ENCODE results near the gene PREX1. TPM values are rescaled to one million over a fixed set of nuclear protein-coding genes. Genes with fewer than 3 reads are reported as not detected.

The PREX1 gene
- total RNA-seq, 1 experiment from 2014 or later: 9.5 TPM

- Histone ChIP-seq H3K4me1 (no peaks in the 10 kb centered on the region), H3K36me3 (ENCODE audit: control insufficient read depth, insufficient read depth, low read length) (no peaks in the 10 kb centered on the region), H3K4me3 (ENCODE audit: low read depth, low read length) (no peak overlapping the region), H3K27me3 (replicated peaks; ENCODE audit: control insufficient read depth, insufficient read depth, low read length) (no peaks in the 10 kb centered on the region), H3K9me3 (no peaks in the 10 kb centered on the region)
- ChIA-PET CTCF (no interaction called here), POLR2A (no interaction called here)
- Mint-ChIP-seq H3K27ac (ENCODE audit: unreplicated experiment) (no peak overlapping the region), H3K36me3 (ENCODE audit: insufficient read depth, unreplicated experiment) (no peaks in the 10 kb centered on the region), H3K4me1 (ENCODE audit: low read depth, unreplicated experiment) (no peaks in the 10 kb centered on the region), H3K27me3 (ENCODE audit: insufficient read depth, unreplicated experiment) (no peaks in the 10 kb centered on the region), H3K4me3 (ENCODE audit: unreplicated experiment) (no peak overlapping the region), H3K9me3 (ENCODE audit: unreplicated experiment) (no peaks in the 10 kb centered on the region)
- BruUV-seq (replicated peaks): no TSS peak
- no peak for DNase-seq
- TF ChIP-seq CTCF (IDR thresholded peaks at IDR 0.05; ENCODE audit: insufficient read depth in 1 of 2, low read depth in 1 of 2, low read length in 1 of 2, severe bottlenecking in 1 of 2, unreplicated experiment in 1 of 2): no peak
- intact Hi-C loops (cut with micrococcal nuclease; ENCODE audit: unreplicated experiment): no loop called here
Measured at GRCh38 chr20:48740292-48740649, 87.5 kb downstream of the PREX1 start.

- Histone ChIP-seq H3K4me1 (no peaks in the 10 kb centered on the region), H3K4me3 (ENCODE audit: low read depth, low read length) (no peak overlapping the region), H3K9me3 (no peaks in the 10 kb centered on the region), H3K27me3 (replicated peaks; ENCODE audit: control insufficient read depth, insufficient read depth, low read length) (no peaks in the 10 kb centered on the region), H3K36me3 (ENCODE audit: control insufficient read depth, insufficient read depth, low read length) (no peaks in the 10 kb centered on the region)
- intact Hi-C loops (cut with micrococcal nuclease; ENCODE audit: unreplicated experiment): no loop called here
- Mint-ChIP-seq H3K9me3 (ENCODE audit: unreplicated experiment) (no peaks in the 10 kb centered on the region), H3K4me1 (ENCODE audit: low read depth, unreplicated experiment) (no peaks in the 10 kb centered on the region), H3K4me3 (ENCODE audit: unreplicated experiment) (no peak overlapping the region), H3K27ac (ENCODE audit: unreplicated experiment) (no peak overlapping the region), H3K27me3 (ENCODE audit: insufficient read depth, unreplicated experiment) (no peaks in the 10 kb centered on the region), H3K36me3 (ENCODE audit: insufficient read depth, unreplicated experiment) (no peaks in the 10 kb centered on the region)
- BruUV-seq (replicated peaks): no TSS peak
- DNase-seq: no peak
- TF ChIP-seq CTCF (IDR thresholded peaks at IDR 0.05; ENCODE audit: insufficient read depth in 1 of 2, low read depth in 1 of 2, low read length in 1 of 2, severe bottlenecking in 1 of 2, unreplicated experiment in 1 of 2): no peak
- CTCF ChIA-PET: interaction anchor here (1.3 kb wide), 1 partner anchor 82 kb away, joined by 3 read pairs; no protein-coding TSS in a partner anchor
- POLR2A ChIA-PET: interaction anchor here (0.5 kb wide), 1 partner anchor 34 kb away, joined by 7 read pairs; no protein-coding TSS in a partner anchor
Measured at GRCh38 chr20:48739395-48740291, 88.2 kb downstream of the PREX1 start.

GRCh38 chr20:48738399-48739304 lies 89.1 kb downstream of the PREX1 start:
- Mint-ChIP-seq H3K4me3 (ENCODE audit: unreplicated experiment) (no peak overlapping the region), H3K27me3 (ENCODE audit: insufficient read depth, unreplicated experiment) (no peaks in the 10 kb centered on the region), H3K4me1 (ENCODE audit: low read depth, unreplicated experiment) (no peaks in the 10 kb centered on the region), H3K36me3 (ENCODE audit: insufficient read depth, unreplicated experiment) (no peaks in the 10 kb centered on the region), H3K27ac (ENCODE audit: unreplicated experiment) (no peak overlapping the region), H3K9me3 (ENCODE audit: unreplicated experiment) (no peaks in the 10 kb centered on the region)
- H3K36me3 ChIP-seq (ENCODE audit: control insufficient read depth, insufficient read depth, low read length): no peaks in the 10 kb centered on the region
- ChIA-PET POLR2A (no interaction called here), CTCF (interaction anchor here (0.5 to 1.3 kb wide), 2 partner anchors 81 to 167 kb away, joined by 3 read pairs; no protein-coding TSS in a partner anchor)
- DNase-seq: no peak
- intact Hi-C loops (cut with micrococcal nuclease; ENCODE audit: unreplicated experiment): no loop called here
- H3K27me3 ChIP-seq (replicated peaks; ENCODE audit: control insufficient read depth, insufficient read depth, low read length): no peaks in the 10 kb centered on the region
- H3K9me3 ChIP-seq: no peaks in the 10 kb centered on the region
- no peak overlapping the region for H3K4me3 ChIP-seq (ENCODE audit: low read depth, low read length)
- BruUV-seq (replicated peaks): no TSS peak
- H3K4me1 ChIP-seq: no peaks in the 10 kb centered on the region
- no peak for TF ChIP-seq CTCF (IDR thresholded peaks at IDR 0.05; ENCODE audit: insufficient read depth in 1 of 2, low read depth in 1 of 2, low read length in 1 of 2, severe bottlenecking in 1 of 2, unreplicated experiment in 1 of 2)

Measured in Caco-2 (cell line).